SK-N-SH treated with all-trans-retinoic acid at 6 μM for 48 hours (cell line): ENCODE measurements around the gene THAP2.

Source experiments
- OSR1 ChIP-seq: fragments of 250-450 bp; sonication (Bioruptor Pico); IDR thresholded peaks from 2 replicates; pipeline ENCODE4 v1.8.0; 2022; ENCODE audit warnings: moderate library complexity, mild to moderate bottlenecking, inconsistent platforms
- TCF4 ChIP-seq: fragments of 250-450 bp; sonication (Bioruptor Pico); IDR thresholded peaks from 2 replicates; pipeline ENCODE4 v1.8.0; 2021; ENCODE audit warnings: mild to moderate bottlenecking, moderate library complexity, borderline replicate concordance
- ZC3H10 ChIP-seq: fragments of 250-450 bp; sonication (Bioruptor Pico); IDR thresholded peaks from 2 replicates; pipeline ENCODE4 v1.5.1; 2021; ENCODE audit warnings: mild to moderate bottlenecking, moderate library complexity
- ZFP3 ChIP-seq: fragments of 250-450 bp; sonication (Bioruptor Pico); IDR thresholded peaks from 2 replicates; pipeline ENCODE4 v1.5.0; 2020; ENCODE audit warnings: mild to moderate bottlenecking, moderate library complexity
- ZFP30 ChIP-seq: fragments of 450-650 bp; formaldehyde crosslinking; IDR thresholded peaks from 2 replicates; pipeline ENCODE4 v1.5.0; 2022; ENCODE audit warnings: mild to moderate bottlenecking, moderate library complexity
- ZNF70 ChIP-seq: fragments of 450-650 bp; formaldehyde crosslinking; IDR thresholded peaks from 2 replicates; pipeline ENCODE4 v1.5.0; 2020; ENCODE audit warnings: mild to moderate bottlenecking, moderate library complexity
- ZNF8 ChIP-seq: fragments of 450-650 bp; formaldehyde crosslinking; IDR thresholded peaks from 2 replicates; pipeline ENCODE4 v1.5.0; 2020; ENCODE audit warnings: mild to moderate bottlenecking, moderate library complexity
- TF ChIP-seq, protein P1 (sequence below): fragments of 250-450 bp; sonication (Bioruptor Pico); IDR thresholded peaks from 2 replicates; pipeline ENCODE4 v1.5.1; 2020; ENCODE audit warnings: low read depth, mild to moderate bottlenecking, moderate library complexity
- TF ChIP-seq, protein P2 (sequence below): fragments of 250-450 bp; sonication (Bioruptor Pico); IDR thresholded peaks from 2 replicates; pipeline ENCODE4 v1.8.0; 2020; ENCODE audit warnings: mild to moderate bottlenecking, moderate library complexity, borderline replicate concordance
- TF ChIP-seq, protein P3 (sequence below): fragments of 250-450 bp; sonication (Bioruptor Pico); IDR thresholded peaks from 2 replicates; pipeline ENCODE4 v1.8.0; 2021; ENCODE audit warnings: low read depth, mild to moderate bottlenecking, moderate library complexity, borderline replicate concordance
- TF ChIP-seq, protein P4 (sequence below): fragments of 250-450 bp; sonication (Bioruptor Pico); IDR thresholded peaks from 2 replicates; pipeline ENCODE4 v1.5.1; 2021; ENCODE audit warnings: mild to moderate bottlenecking, moderate library complexity

DNA sequence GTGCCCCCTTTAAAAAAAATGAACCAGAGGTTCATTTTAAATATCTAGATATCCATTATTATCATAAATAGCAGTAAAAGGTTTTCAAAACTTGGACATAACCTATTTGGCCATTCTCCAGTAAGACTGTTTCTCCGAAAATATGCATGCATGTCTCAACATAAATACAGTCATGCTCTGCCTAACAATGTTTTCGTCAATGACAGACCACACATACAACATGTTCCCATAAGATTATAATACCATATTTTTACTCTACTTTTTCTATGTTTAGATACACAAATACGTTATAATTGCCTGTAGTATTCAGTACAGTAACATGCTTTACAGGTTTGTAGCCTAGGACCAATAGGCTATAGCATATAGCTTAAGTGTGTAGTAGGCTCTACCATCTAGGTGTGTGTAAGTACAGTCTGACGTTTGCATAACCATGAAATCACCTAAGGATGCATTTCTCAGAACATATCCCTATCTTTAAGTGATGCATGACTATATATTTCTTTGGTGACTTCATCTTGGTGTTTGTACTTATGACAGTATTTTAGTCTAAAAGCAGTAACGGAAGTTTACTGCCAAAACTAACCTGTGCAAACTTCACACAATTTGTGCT lies 25.0 kb downstream of the THAP2 start:
- TF ChIP-seq, protein P1, sequence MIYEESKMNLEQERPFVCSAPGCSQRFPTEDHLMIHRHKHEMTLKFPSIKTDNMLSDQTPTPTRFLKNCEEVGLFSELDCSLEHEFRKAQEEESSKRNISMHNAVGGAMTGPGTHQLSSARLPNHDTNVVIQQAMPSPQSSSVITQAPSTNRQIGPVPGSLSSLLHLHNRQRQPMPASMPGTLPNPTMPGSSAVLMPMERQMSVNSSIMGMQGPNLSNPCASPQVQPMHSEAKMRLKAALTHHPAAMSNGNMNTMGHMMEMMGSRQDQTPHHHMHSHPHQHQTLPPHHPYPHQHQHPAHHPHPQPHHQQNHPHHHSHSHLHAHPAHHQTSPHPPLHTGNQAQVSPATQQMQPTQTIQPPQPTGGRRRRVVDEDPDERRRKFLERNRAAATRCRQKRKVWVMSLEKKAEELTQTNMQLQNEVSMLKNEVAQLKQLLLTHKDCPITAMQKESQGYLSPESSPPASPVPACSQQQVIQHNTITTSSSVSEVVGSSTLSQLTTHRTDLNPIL (CRISPR knock-in tag): no peak
- TF ChIP-seq, protein P2, sequence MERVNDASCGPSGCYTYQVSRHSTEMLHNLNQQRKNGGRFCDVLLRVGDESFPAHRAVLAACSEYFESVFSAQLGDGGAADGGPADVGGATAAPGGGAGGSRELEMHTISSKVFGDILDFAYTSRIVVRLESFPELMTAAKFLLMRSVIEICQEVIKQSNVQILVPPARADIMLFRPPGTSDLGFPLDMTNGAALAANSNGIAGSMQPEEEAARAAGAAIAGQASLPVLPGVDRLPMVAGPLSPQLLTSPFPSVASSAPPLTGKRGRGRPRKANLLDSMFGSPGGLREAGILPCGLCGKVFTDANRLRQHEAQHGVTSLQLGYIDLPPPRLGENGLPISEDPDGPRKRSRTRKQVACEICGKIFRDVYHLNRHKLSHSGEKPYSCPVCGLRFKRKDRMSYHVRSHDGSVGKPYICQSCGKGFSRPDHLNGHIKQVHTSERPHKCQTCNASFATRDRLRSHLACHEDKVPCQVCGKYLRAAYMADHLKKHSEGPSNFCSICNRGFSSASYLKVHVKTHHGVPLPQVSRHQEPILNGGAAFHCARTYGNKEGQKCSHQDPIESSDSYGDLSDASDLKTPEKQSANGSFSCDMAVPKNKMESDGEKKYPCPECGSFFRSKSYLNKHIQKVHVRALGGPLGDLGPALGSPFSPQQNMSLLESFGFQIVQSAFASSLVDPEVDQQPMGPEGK (CRISPR knock-in tag): no peak
- TF ChIP-seq TCF4 (CRISPR knock-in tag) (no peak), ZNF70 (CRISPR knock-in tag) (no peak), ZC3H10 (CRISPR knock-in tag) (no peak), ZFP30 (CRISPR knock-in tag) (no peak), OSR1 (no peak), ZNF8 (CRISPR knock-in tag) (no peak), ZFP3 (no peak)
- TF ChIP-seq, protein P3, sequence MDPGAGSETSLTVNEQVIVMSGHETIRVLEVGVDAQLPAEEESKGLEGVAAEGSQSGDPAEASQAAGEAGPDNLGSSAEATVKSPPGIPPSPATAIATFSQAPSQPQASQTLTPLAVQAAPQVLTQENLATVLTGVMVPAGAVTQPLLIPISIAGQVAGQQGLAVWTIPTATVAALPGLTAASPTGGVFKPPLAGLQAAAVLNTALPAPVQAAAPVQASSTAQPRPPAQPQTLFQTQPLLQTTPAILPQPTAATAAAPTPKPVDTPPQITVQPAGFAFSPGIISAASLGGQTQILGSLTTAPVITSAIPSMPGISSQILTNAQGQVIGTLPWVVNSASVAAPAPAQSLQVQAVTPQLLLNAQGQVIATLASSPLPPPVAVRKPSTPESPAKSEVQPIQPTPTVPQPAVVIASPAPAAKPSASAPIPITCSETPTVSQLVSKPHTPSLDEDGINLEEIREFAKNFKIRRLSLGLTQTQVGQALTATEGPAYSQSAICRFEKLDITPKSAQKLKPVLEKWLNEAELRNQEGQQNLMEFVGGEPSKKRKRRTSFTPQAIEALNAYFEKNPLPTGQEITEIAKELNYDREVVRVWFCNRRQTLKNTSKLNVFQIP (CRISPR knock-in tag): no peak
- TF ChIP-seq, protein P4, sequence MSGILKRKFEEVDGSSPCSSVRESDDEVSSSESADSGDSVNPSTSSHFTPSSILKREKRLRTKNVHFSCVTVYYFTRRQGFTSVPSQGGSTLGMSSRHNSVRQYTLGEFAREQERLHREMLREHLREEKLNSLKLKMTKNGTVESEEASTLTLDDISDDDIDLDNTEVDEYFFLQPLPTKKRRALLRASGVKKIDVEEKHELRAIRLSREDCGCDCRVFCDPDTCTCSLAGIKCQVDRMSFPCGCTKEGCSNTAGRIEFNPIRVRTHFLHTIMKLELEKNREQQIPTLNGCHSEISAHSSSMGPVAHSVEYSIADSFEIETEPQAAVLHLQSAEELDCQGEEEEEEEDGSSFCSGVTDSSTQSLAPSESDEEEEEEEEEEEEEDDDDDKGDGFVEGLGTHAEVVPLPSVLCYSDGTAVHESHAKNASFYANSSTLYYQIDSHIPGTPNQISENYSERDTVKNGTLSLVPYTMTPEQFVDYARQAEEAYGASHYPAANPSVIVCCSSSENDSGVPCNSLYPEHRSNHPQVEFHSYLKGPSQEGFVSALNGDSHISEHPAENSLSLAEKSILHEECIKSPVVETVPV (CRISPR knock-in tag): no peak
